ENCODE data around the gene DMD. TPM values are rescaled to one million over a fixed set of nuclear protein-coding genes. Genes with fewer than 3 reads are reported as not detected.

The DMD gene
- total and polyA plus RNA-seq, 2 of the 8 experiments (the other 6 are each of a cell fraction or from before 2014, with no cell fraction given): 4.8 to 7.4 TPM

GRCh38 chrX:32137525-32137924, 1073.8 kb downstream of the DMD start:
- Histone ChIP-seq H3K14ac (ENCODE audit: insufficient read length) (no peak overlapping the region), H2BK12ac (ENCODE audit: low read depth, low read length) (no peak overlapping the region), H3K23me2 (ENCODE audit: low read depth, low read length) (no peaks in the 10 kb centered on the region), H4K91ac (replicated peaks; ENCODE audit: insufficient read length, low read length) (no peak overlapping the region), H3K79me1 (ENCODE audit: low read depth, low read length) (no peaks in the 10 kb centered on the region), H3K9ac (replicated peaks in 1 of 4; ENCODE audit: extremely low read depth in 1 of 4, low read depth in 3 of 4, low read length in 3 of 4) (no peak overlapping the region), H3K18ac (ENCODE audit: extremely low read depth, low read length) (no peak overlapping the region), H3K56ac (replicated peaks; ENCODE audit: insufficient read length, low read depth, low read length) (no peak overlapping the region), H3K4me1 (replicated peaks in 1 of 4; ENCODE audit: control insufficient read depth in 3 of 4, insufficient read depth in 4 of 4, low read length in 3 of 4) (no peaks in the 10 kb centered on the region), H4K8ac (ENCODE audit: extremely low read depth, insufficient read depth, low read length) (no peak overlapping the region), H2AFZ (ENCODE audit: low read length) (no peak overlapping the region), H3K79me2 (ENCODE audit: control insufficient read depth in 1 of 2, insufficient read depth in 2 of 2, low read length in 2 of 2) (no peaks in the 10 kb centered on the region), H2BK120ac (replicated peaks; ENCODE audit: low read depth, low read length) (no peak overlapping the region), H3K36me3 (ENCODE audit: control insufficient read depth in 2 of 4, insufficient read depth in 4 of 4, low read length in 3 of 4) (no peaks in the 10 kb centered on the region), H3K4me3 (ENCODE audit: extremely low read depth in 1 of 4, insufficient read depth in 2 of 4, low read depth in 3 of 4, low read length in 4 of 4) (no peak overlapping the region), H3K4me2 (ENCODE audit: insufficient read depth in 1 of 2, low read depth in 2 of 2, low read length in 2 of 2) (no peak overlapping the region), H3K27ac (ENCODE audit: low read depth, low read length) (no peak overlapping the region), H3K23ac (ENCODE audit: insufficient read length) (no peak overlapping the region), H4K5ac (ENCODE audit: insufficient read length, low read depth, low read length) (no peak overlapping the region), H2BK5ac (ENCODE audit: low read depth, low read length) (no peak overlapping the region), H2AK5ac (ENCODE audit: low read depth, low read length) (no peak overlapping the region), H3K4ac (replicated peaks; ENCODE audit: insufficient read length, low read depth, low read length) (no peak overlapping the region), H2BK15ac (ENCODE audit: low read length) (no peak overlapping the region), H4K20me1 (replicated peaks in 1 of 2; ENCODE audit: control insufficient read depth in 1 of 2, insufficient read depth in 2 of 2, low read length in 2 of 2) (no peaks in the 10 kb centered on the region), H3K9me3 (ENCODE audit: insufficient read depth in 2 of 2, low read depth in 1 of 2, low read length in 1 of 2) (no peaks in the 10 kb centered on the region), H2BK20ac (ENCODE audit: low read length) (no peak overlapping the region), H3K27me3 (replicated peaks in 1 of 4; ENCODE audit: control insufficient read depth in 3 of 4, extremely low read depth in 1 of 4, insufficient read depth in 3 of 4, low read length in 3 of 4) (no peaks in the 10 kb centered on the region)
- TF ChIP-seq CHD2 (IDR thresholded peaks at IDR 0.05; ENCODE audit: low read length): no peak
- no peak for TF ChIP-seq SUZ12 (IDR thresholded peaks at IDR 0.05; ENCODE audit: low read length)
- TF ChIP-seq, protein P1, sequence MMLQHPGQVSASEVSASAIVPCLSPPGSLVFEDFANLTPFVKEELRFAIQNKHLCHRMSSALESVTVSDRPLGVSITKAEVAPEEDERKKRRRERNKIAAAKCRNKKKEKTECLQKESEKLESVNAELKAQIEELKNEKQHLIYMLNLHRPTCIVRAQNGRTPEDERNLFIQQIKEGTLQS (IDR thresholded peaks at IDR 0.05; ENCODE audit: insufficient read depth, low read depth, low read length): no peak
- no peak for TF ChIP-seq EGR1 (IDR thresholded peaks at IDR 0.05; ENCODE audit: borderline replicate concordance, low read depth, low read length)
- FAIRE-seq (no peak), DNase-seq (ENCODE audit: low read depth in 1 of 2, low spot score in 2 of 2) (peak in 1 of 2 experiments; percentile 54)
- 80% methylated on average over 2 of the region's 2 CpGs; no CpG with 5 or more reads in 1 of the 2 experiments for WGBS, 2 experiments (ENCODE audit: extremely low coverage in 1 of 2, insufficient coverage in 1 of 2, insufficient read length in 1 of 2, insufficient replicate concordance in 2 of 2, low coverage in 1 of 2, low lambda C conversion rate in 2 of 2, missing lambda C conversion rate in 1 of 2)
- POLR2A ChIA-PET (ENCODE audit: partially characterized antibody): no interaction called here
- CTCF ChIA-PET (ENCODE audit: partially characterized antibody): no interaction called here

All from H1 (cell line).